HepG2 (cell line): Measurements from ENCODE around the gene COL4A2. TPM values are rescaled to one million over a fixed set of nuclear protein-coding genes. Genes with fewer than 3 reads are reported as not detected.

Experiments
- ATAC-seq: fragments of 200-7000 bp; cut with Tn5 transposase; 3 replicates; pipeline ENCODE4 v1.9.1; 2020; ENCODE audit warnings: mild to moderate bottlenecking, moderate library complexity
- BruUV-seq: library from RNA; stranded (reverse); fragments of 400-500 nt; replicated peaks from 2 replicates; lab custom pipeline; 2021; lab: Mats Ljungman, UMichigan
- CTCF ChIA-PET: fragments of 300-600 bp; formaldehyde crosslinking; extraction: SDS; loops from one replicate; lab custom pipeline; 2021; ENCODE audit warnings: low total read pairs, inconsistent platforms, low intra/inter-chr PET ratio; lab: Yijun Ruan, JAX
- POLR2A ChIA-PET: fragments of 350-600 bp; sonication (Branson Sonifier 250); formaldehyde crosslinking; loops from one replicate; lab custom pipeline; 2020; ENCODE audit warnings: antibody characterized with exemption, inconsistent platforms; lab: Yijun Ruan, JAX
- DNase-seq: peaks from one replicate; pipeline ENCODE4 v3.0.0-alpha.2; 2015; ENCODE audit warnings: low spot score
- FAIRE-seq: peaks from 3 replicates; lab custom pipeline; 2011; peaks lifted over from hg19 to GRCh38; lab: Jason Lieb, UNC
- H2AFZ ChIP-seq: one replicate; pipeline ENCODE4 v1.6.1; 2011; ENCODE audit warnings: low read length, inconsistent platforms
- H3K27ac ChIP-seq: fragments of 300-600 bp; 3 replicates; pipeline ENCODE4 v1.8.0; 2011; ENCODE audit warnings: mixed run types, mild to moderate bottlenecking, mixed read lengths, low read length, inconsistent platforms; ENCODE audit not compliant: insufficient read depth; ENCODE audit errors: extremely low read length
- H3K27me3 ChIP-seq, 2 experiments: fragments of 200-600 bp in 1 of 2; 2 replicates in 1 of 2; 3 replicates in 1 of 2; pipeline versions ENCODE4 v1.6.0 to v1.8.0; 2011; ENCODE audit warnings: low read length in 2 of 2, mild to moderate bottlenecking in 2 of 2, moderate library complexity in 2 of 2, inconsistent platforms in 1 of 2; ENCODE audit not compliant: insufficient read depth in 2 of 2, control insufficient read depth in 1 of 2
- H3K36me3 ChIP-seq, 2 experiments: fragments of 200-600 bp in 1 of 2; replicated peaks in 1 of 2; 2 replicates in 1 of 2; 3 replicates in 1 of 2; pipeline versions ENCODE4 v1.5.1 to v1.8.0; 2011; ENCODE audit warnings: low read length in 2 of 2, inconsistent platforms in 1 of 2; ENCODE audit not compliant: insufficient read depth in 2 of 2, control insufficient read depth in 1 of 2
- H3K4me1 ChIP-seq: 2 replicates; pipeline ENCODE4 v1.5.1; 2012; ENCODE audit warnings: low read length, inconsistent platforms; ENCODE audit not compliant: insufficient read depth
- H3K4me2 ChIP-seq: 2 replicates; pipeline ENCODE4 v1.6.0; 2011; ENCODE audit warnings: low read depth, low read length, inconsistent platforms
- H3K4me3 ChIP-seq, 3 experiments: fragments of 200-600 bp in 1 of 3; sonication (generic), shearing (Covaris generic) in 1 of 3; replicated peaks in 1 of 3; 2 replicates each; pipeline ENCODE4 v1.5.1; 2011 to 2016; ENCODE audit warnings: low read length in 3 of 3, inconsistent platforms in 2 of 3, low read depth in 2 of 3, mild to moderate bottlenecking in 2 of 3, control low read depth in 1 of 3, mixed read lengths in 1 of 3; ENCODE audit not compliant: insufficient read depth in 1 of 3
- H3K79me2 ChIP-seq: one replicate; pipeline ENCODE4 v1.6.1; 2011; ENCODE audit warnings: low read length, inconsistent platforms; ENCODE audit not compliant: insufficient read depth
- H3K9ac ChIP-seq: 2 replicates; pipeline ENCODE4 v1.6.0; 2011; ENCODE audit warnings: mild to moderate bottlenecking, low read depth, low read length, inconsistent platforms; ENCODE audit not compliant: insufficient read depth
- H3K9me3 ChIP-seq: 2 replicates; pipeline ENCODE4 v1.5.1; 2012; ENCODE audit warnings: mild to moderate bottlenecking, low read length
- H4K20me1 ChIP-seq: 2 replicates; pipeline ENCODE4 v1.6.0; 2011; ENCODE audit warnings: inconsistent platforms, mild to moderate bottlenecking, low read length, moderate library complexity; ENCODE audit not compliant: insufficient read depth
- DR1 ChIP-seq: sonication (generic); formaldehyde crosslinking; IDR thresholded peaks from 2 replicates; pipeline ENCODE4 v1.8.0; 2021; ENCODE audit warnings: mild to moderate bottlenecking, missing genetic modification reagents, inconsistent platforms
- MYC ChIP-seq: sonication (generic); formaldehyde crosslinking; IDR thresholded peaks from 2 replicates; pipeline ENCODE4 v1.9.0; 2021; ENCODE audit warnings: missing genetic modification reagents, borderline replicate concordance
- PTBP1 ChIP-seq: fragments of 200-400 bp; formaldehyde crosslinking; IDR thresholded peaks from 2 replicates; pipeline ENCODE4 v1.6.1; 2018; ENCODE audit warnings: low read length, low read depth; ENCODE audit not compliant: poor library complexity, severe bottlenecking
- YEATS4 ChIP-seq: sonication (generic); formaldehyde crosslinking; IDR thresholded peaks from 2 replicates; pipeline ENCODE4 v1.4.0; 2020; ENCODE audit warnings: missing genetic modification reagents, borderline replicate concordance
- ZNF225 ChIP-seq: sonication (generic); formaldehyde crosslinking; IDR thresholded peaks from 2 replicates; pipeline ENCODE4 v1.4.0; 2020; ENCODE audit warnings: mild to moderate bottlenecking, missing genetic modification reagents
- WGBS: methylation state at CpG from one replicate; pipeline ENCODE4 v1.1.6; 2017; ENCODE audit warnings: low lambda C conversion rate; 5-methylcytosine and 5-hydroxymethylcytosine counted together
- in situ Hi-C: cut with HindIII; loops from 2 replicates; pipeline ENCODE4 v1.10.0; 2017; ENCODE audit warnings: low pct_unique_long_range_greater_than_20kb; ENCODE audit not compliant: extremely low pct_ligation_motif_present
- intact Hi-C: fragments of 100-400 bp; cut with micrococcal nuclease; formaldehyde crosslinking; loops from one replicate; pipeline ENCODE4 v1.10.0; 2022; ENCODE audit not compliant: unreplicated experiment
- polyA plus RNA-seq, 8 experiments: library from polyadenylated mRNA; depleted of rRNA in 3 of 8; stranded (reverse) in 7 of 8; unstranded in 1 of 8; fragments of >200 nt; fragmentation: Illumina TruSeq in 4 of 8; extraction: Trizol in 4 of 8; gene quantifications; 2 replicates each; pipeline versions ENCODE4 v1.2.1 to v1.2.3, GENCODE V29; 2011 to 2016; ENCODE audit warnings: low read depth in 4 of 8, missing spikeins in 1 of 8, mixed read lengths in 1 of 8; ENCODE audit not compliant: insufficient read depth in 1 of 8
- total RNA-seq, 5 experiments: library from RNA; depleted of rRNA; stranded (reverse); fragments of >200 nt; fragmentation: Illumina TruSeq; extraction: Trizol; gene quantifications; 2 replicates each; pipeline ENCODE4 v1.2.3, GENCODE V29; 2016; ENCODE audit warnings: low read depth in 1 of 5
- TF ChIP-seq, protein P1 (sequence below): sonication (generic); formaldehyde crosslinking; IDR thresholded peaks from 2 replicates; pipeline ENCODE4 v1.5.1; 2020; ENCODE audit warnings: missing genetic modification reagents, mild to moderate bottlenecking, borderline replicate concordance
- TF ChIP-seq, protein P2 (sequence below): sonication (generic); formaldehyde crosslinking; IDR thresholded peaks from 2 replicates; pipeline ENCODE4 v1.4.0; 2020; ENCODE audit warnings: mild to moderate bottlenecking, missing genetic modification reagents, borderline replicate concordance
- TF ChIP-seq, protein P3 (sequence below): fragments of 450-650 bp; IDR thresholded peaks from 2 replicates; pipeline ENCODE4 v1.6.1; 2016

COL4A2 gene
- total and polyA plus RNA-seq, 2 of the 13 experiments (the other 11 are each of a cell fraction or from before 2014, with no cell fraction given): 0.22 to 1.9 TPM

DNA sequence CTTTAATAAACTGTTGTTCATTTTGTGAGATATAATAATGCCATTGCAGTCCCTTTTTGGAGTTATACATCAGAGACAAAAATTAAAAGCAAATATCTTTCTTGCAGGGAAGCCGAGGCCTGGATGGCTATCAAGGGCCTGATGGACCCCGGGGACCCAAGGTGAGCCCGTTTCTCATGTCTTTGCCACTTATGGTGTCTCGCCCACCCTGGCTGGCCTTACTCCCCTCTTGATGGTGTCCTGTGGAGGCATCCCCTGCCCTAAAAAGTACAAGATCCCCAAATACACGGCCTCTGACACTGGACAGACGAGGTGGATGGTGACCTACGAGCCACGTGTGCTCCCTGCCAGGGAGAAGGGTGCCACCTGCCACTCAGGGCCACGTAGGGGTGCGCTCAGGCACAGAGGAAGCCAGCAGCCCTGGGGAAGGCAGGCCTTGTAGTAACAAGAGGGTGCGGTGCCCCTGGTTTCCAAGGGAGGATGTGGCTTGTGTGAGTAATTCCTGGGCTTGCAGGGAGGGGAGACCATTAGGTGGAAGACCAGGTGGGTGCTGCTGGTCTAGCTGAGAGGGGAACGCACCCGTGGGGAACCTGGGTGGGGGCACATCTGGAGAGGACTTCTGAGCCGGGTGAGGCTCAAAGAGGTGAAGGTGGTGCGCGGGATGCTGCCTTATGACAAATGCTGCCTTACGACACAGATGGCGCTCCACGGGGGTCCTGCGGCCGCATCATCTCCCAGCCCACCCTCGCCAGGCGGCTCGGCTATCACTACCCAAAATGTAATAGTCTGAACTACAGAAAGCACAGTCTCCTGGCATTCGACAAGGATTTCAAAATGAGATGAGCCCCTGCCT, 138.9 kb downstream of the COL4A2 start:
- no peaks in the 10 kb centered on the region for H4K20me1 ChIP-seq
- in situ Hi-C loops: no loop called here
- 39% methylated on average over 11 of the region's 25 CpGs for WGBS
- no peak overlapping the region for H2AFZ ChIP-seq
- no peak overlapping the region for H3K4me2 ChIP-seq
- TF ChIP-seq, protein P1, sequence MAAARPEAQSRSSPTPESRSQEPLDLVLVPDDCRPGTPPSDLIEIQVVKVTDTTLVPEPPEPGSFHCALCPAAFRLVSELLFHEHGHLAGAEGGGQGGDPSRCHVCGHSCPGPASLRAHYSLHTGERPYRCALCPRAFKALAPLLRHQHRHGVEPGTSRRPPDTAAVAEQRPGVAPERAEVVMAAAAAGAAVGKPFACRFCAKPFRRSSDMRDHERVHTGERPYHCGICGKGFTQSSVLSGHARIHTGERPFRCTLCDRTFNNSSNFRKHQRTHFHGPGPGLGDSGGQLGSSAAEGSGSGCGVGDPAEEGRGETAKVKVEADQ (CRISPR knock-in tag): no peak
- TF ChIP-seq ZNF225 (CRISPR knock-in tag) (no peak), YEATS4 (CRISPR knock-in tag) (no peak), PTBP1 (no peak), MYC (no peak), DR1 (CRISPR knock-in tag) (no peak)
- TF ChIP-seq, protein P2, sequence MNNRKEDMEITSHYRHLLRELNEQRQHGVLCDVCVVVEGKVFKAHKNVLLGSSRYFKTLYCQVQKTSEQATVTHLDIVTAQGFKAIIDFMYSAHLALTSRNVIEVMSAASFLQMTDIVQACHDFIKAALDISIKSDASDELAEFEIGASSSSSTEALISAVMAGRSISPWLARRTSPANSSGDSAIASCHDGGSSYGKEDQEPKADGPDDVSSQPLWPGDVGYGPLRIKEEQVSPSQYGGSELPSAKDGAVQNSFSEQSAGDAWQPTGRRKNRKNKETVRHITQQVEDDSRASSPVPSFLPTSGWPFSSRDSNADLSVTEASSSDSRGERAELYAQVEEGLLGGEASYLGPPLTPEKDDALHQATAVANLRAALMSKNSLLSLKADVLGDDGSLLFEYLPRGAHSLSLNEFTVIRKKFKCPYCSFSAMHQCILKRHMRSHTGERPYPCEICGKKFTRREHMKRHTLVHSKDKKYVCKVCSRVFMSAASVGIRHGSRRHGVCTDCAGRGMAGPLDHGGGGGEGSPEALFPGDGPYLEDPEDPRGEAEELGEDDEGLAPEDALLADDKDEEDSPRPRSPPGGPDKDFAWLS (CRISPR knock-in tag): no peak
- TF ChIP-seq, protein P3, sequence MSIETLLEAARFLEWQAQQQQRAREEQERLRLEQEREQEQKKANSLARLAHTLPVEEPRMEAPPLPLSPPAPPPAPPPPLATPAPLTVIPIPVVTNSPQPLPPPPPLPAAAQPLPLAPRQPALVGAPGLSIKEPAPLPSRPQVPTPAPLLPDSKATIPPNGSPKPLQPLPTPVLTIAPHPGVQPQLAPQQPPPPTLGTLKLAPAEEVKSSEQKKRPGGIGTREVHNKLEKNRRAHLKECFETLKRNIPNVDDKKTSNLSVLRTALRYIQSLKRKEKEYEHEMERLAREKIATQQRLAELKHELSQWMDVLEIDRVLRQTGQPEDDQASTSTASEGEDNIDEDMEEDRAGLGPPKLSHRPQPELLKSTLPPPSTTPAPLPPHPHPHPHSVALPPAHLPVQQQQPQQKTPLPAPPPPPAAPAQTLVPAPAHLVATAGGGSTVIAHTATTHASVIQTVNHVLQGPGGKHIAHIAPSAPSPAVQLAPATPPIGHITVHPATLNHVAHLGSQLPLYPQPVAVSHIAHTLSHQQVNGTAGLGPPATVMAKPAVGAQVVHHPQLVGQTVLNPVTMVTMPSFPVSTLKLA: peak; percentile 56; the same call in 1 of the 2 replicates
- TF ChIP-seq, all 625 proteins: peak for 1
- DNase-seq (no peak), ATAC-seq (no peak), FAIRE-seq (no peak)
- peaks cover 18% of the 10 kb centered on the region for H3K4me1 ChIP-seq
- no peak overlapping the region for H3K4me3 ChIP-seq
- H3K36me3 ChIP-seq: no peaks in the 10 kb centered on the region
- no peak overlapping the region for H3K9ac ChIP-seq
- no TSS peak for BruUV-seq
- H3K27ac ChIP-seq: no peak overlapping the region
- H3K27me3 ChIP-seq: peaks cover 3 to 64% of the 10 kb centered on the region in 2 experiments; a peak in 4 of 5 replicates
- POLR2A ChIA-PET: no interaction called here
- no peaks in the 10 kb centered on the region for H3K9me3 ChIP-seq
- CTCF ChIA-PET: no interaction called here
- intact Hi-C loops: no loop called here
- H3K79me2 ChIP-seq: no peaks in the 10 kb centered on the region
